Keratinocyte (primary cell): Measurements from ENCODE around the gene DNAH12. TPM values are rescaled to one million over a fixed set of nuclear protein-coding genes. Genes with fewer than 3 reads are reported as not detected.
"Not testable (repeated sequence)": the region's sequence is repeated elsewhere in the genome, so short reads cannot be mapped to it uniquely, and the experiment has no call there.

Source experiments
- DNase-seq: peaks from one replicate; pipeline ENCODE4 v3.0.0-alpha.2; 2011; ENCODE audit warnings: low read depth, missing footprints, low spot score
- FAIRE-seq: peaks from 2 replicates; lab custom pipeline; 2011; peaks lifted over from hg19 to GRCh38; lab: Jason Lieb, UNC
- H2AFZ ChIP-seq: 2 replicates; pipeline ENCODE4 v1.6.0; 2012; ENCODE audit warnings: low read length, control low read depth, inconsistent platforms; ENCODE audit not compliant: control insufficient read depth
- H3K27ac ChIP-seq: 2 replicates; pipeline ENCODE4 v1.5.1; 2011; ENCODE audit warnings: low read length; ENCODE audit not compliant: control insufficient read depth, insufficient read depth
- H3K27me3 ChIP-seq: 3 replicates; pipeline ENCODE4 v1.6.0; 2011; ENCODE audit warnings: low read length; ENCODE audit not compliant: control insufficient read depth, insufficient read depth; ENCODE audit errors: extremely low read depth
- H3K36me3 ChIP-seq, 2 experiments: 2 replicates in 1 of 2; 3 replicates in 1 of 2; pipeline ENCODE4 v1.5.1; 2011; ENCODE audit warnings: low read length in 2 of 2, mild to moderate bottlenecking in 1 of 2; ENCODE audit not compliant: control insufficient read depth in 2 of 2, insufficient read depth in 2 of 2; ENCODE audit errors: extremely low read depth in 1 of 2
- H3K4me1 ChIP-seq: 3 replicates; pipeline ENCODE4 v1.5.1; 2011; ENCODE audit warnings: low read length; ENCODE audit not compliant: control insufficient read depth, insufficient read depth; ENCODE audit errors: extremely low read depth
- H3K4me2 ChIP-seq: 3 replicates; pipeline ENCODE4 v1.6.0; 2011; ENCODE audit warnings: low read depth, low read length; ENCODE audit not compliant: control insufficient read depth, insufficient read depth; ENCODE audit errors: extremely low read depth
- H3K4me3 ChIP-seq, 3 experiments: fragments of 200-600 bp in 1 of 3; sonication (generic) in 1 of 3; 2 replicates in 2 of 3; 3 replicates in 1 of 3; pipeline ENCODE4 v1.5.1; 2011 to 2016; ENCODE audit warnings: low read length in 3 of 3, mild to moderate bottlenecking in 3 of 3, control low read depth in 2 of 3, inconsistent platforms in 1 of 3, low read depth in 1 of 3, mixed read lengths in 1 of 3, mixed run types in 1 of 3, moderate library complexity in 1 of 3; ENCODE audit not compliant: control insufficient read depth in 2 of 3, insufficient read depth in 2 of 3; ENCODE audit errors: extremely low read depth in 1 of 3
- H3K79me2 ChIP-seq: 2 replicates; pipeline ENCODE4 v1.6.0; 2012; ENCODE audit warnings: low read length; ENCODE audit not compliant: control insufficient read depth, insufficient read depth
- H3K9ac ChIP-seq: 3 replicates; pipeline ENCODE4 v1.6.0; 2011; ENCODE audit warnings: low read length; ENCODE audit not compliant: control insufficient read depth, insufficient read depth; ENCODE audit errors: extremely low read depth
- H3K9me1 ChIP-seq: 3 replicates; pipeline ENCODE4 v1.6.0; 2011; ENCODE audit warnings: low read length; ENCODE audit not compliant: control insufficient read depth, insufficient read depth; ENCODE audit errors: extremely low read depth
- H3K9me3 ChIP-seq: 2 replicates; pipeline ENCODE4 v1.5.1; 2012; ENCODE audit warnings: low read depth, low read length; ENCODE audit not compliant: control insufficient read depth
- H4K20me1 ChIP-seq: 3 replicates; pipeline ENCODE4 v1.6.0; 2011; ENCODE audit warnings: low read length; ENCODE audit not compliant: control insufficient read depth, insufficient read depth; ENCODE audit errors: extremely low read depth
- EZH2 ChIP-seq: IDR thresholded peaks from one replicate; pipeline ENCODE4 v1.6.1; 2012; ENCODE audit warnings: inconsistent platforms, mild to moderate bottlenecking, low read length, moderate library complexity
- dilution Hi-C: fragments of 300-500 bp; cut with MboI; formaldehyde crosslinking; loops from one replicate; pipeline ENCODE4 v1.7.0; 2020; ENCODE audit warnings: low sequenced_read_pairs; ENCODE audit not compliant: extremely low pct_ligation_motif_present
- polyA plus RNA-seq, 5 experiments: library from polyadenylated mRNA; depleted of rRNA in 3 of 5; stranded (reverse) in 3 of 5; stranded (forward) in 1 of 5; unstranded in 1 of 5; fragments of >200 nt; gene quantifications; 1 replicate in 1 of 5; 2 replicates in 3 of 5; 3 replicates in 1 of 5; pipeline versions ENCODE4 v1.2.1 to v1.2.3, GENCODE V29; 2011 to 2012; ENCODE audit warnings: missing spikeins in 2 of 5, low read depth in 1 of 5, low replicate concordance in 1 of 5
- TF ChIP-seq, protein P1 (sequence below), 3 experiments: IDR thresholded peaks in 1 of 3; conservative IDR thresholded peaks in 1 of 3; optimal IDR thresholded peaks in 1 of 3; 2 replicates in 2 of 3; 3 replicates in 1 of 3; pipeline versions ENCODE3 to v1.5.1; 2011; ENCODE audit warnings: low read length in 3 of 3, mild to moderate bottlenecking in 3 of 3, moderate library complexity in 2 of 3, control low read depth in 1 of 3, inconsistent platforms in 1 of 3; ENCODE audit not compliant: insufficient read depth in 2 of 3; ENCODE audit errors: extremely low read depth in 1 of 3

DNAH12 gene
- polyA plus RNA-seq, 1 donor (not counting 4 experiments of a cell fraction or from before 2014, with no cell fraction given), result not detected

GRCh38 chr3:57382933-57383332 is 161.2 kb downstream of the DNAH12 start:
- Histone ChIP-seq H3K79me2 (no peaks in the 10 kb centered on the region), H3K4me1 (no peaks in the 10 kb centered on the region), H3K9me3 (no peaks in the 10 kb centered on the region), H3K9ac (no peak overlapping the region), H3K27me3 (peaks cover 8% of the 10 kb centered on the region), H2AFZ (no peak overlapping the region), H3K27ac (no peak overlapping the region), H3K4me3 (no peak overlapping the region), H4K20me1 (no peaks in the 10 kb centered on the region), H3K4me2 (no peak overlapping the region), H3K9me1 (no peaks in the 10 kb centered on the region), H3K36me3 (no peaks in the 10 kb centered on the region)
- dilution Hi-C loops, result no loop called here
- FAIRE-seq (no peak), DNase-seq (no peak)
- TF ChIP-seq, protein P1, sequence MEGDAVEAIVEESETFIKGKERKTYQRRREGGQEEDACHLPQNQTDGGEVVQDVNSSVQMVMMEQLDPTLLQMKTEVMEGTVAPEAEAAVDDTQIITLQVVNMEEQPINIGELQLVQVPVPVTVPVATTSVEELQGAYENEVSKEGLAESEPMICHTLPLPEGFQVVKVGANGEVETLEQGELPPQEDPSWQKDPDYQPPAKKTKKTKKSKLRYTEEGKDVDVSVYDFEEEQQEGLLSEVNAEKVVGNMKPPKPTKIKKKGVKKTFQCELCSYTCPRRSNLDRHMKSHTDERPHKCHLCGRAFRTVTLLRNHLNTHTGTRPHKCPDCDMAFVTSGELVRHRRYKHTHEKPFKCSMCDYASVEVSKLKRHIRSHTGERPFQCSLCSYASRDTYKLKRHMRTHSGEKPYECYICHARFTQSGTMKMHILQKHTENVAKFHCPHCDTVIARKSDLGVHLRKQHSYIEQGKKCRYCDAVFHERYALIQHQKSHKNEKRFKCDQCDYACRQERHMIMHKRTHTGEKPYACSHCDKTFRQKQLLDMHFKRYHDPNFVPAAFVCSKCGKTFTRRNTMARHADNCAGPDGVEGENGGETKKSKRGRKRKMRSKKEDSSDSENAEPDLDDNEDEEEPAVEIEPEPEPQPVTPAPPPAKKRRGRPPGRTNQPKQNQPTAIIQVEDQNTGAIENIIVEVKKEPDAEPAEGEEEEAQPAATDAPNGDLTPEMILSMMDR (optimal IDR thresholded peaks at IDR 0.05 in 1 of 3, IDR thresholded peaks at IDR 0.05 in 1 of 3, conservative IDR thresholded peaks at IDR 0.05 in 1 of 3; ENCODE audit: extremely low read depth in 1 of 3, insufficient read depth in 2 of 3, low read length in 3 of 3), result no peak
- TF ChIP-seq EZH2, result no peak

GRCh38 chr3:57370341-57370740 is 173.8 kb downstream of the DNAH12 start:
- TF ChIP-seq EZH2, result no peak
- TF ChIP-seq, protein P1 (optimal IDR thresholded peaks at IDR 0.05 in 1 of 3, IDR thresholded peaks at IDR 0.05 in 1 of 3, conservative IDR thresholded peaks at IDR 0.05 in 1 of 3; ENCODE audit: extremely low read depth in 1 of 3, insufficient read depth in 2 of 3, low read length in 3 of 3), result no peak

DNA sequence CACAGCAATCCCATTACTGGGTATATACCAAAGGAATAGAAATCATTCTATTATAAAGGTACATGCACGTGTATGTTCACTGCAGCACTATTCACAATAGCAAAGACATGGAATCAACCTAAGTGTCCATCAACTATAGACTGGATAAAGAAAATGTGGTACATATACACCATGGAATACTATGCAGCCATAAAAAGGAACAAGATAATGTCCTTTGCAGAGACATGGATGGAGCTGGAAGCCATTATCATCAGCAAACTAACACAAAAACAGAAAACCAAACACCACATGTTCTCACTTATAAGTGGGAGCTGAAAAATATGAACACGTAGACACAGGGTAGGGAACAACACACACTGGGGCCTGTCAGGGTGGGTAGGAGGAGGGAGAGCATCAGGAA is 179.1 kb downstream of the DNAH12 start:
- FAIRE-seq, H2AFZ ChIP-seq, H3K27me3 ChIP-seq, H3K27ac ChIP-seq, H4K20me1 ChIP-seq, H3K9me1 ChIP-seq, H3K9ac ChIP-seq, H3K4me2 ChIP-seq, DNase-seq, H3K79me2 ChIP-seq, H3K9me3 ChIP-seq, H3K4me3 ChIP-seq, H3K4me1 ChIP-seq, H3K36me3 ChIP-seq, dilution Hi-C loops: not testable (repeated sequence)

More at GRCh38 chr3:57370341-57370740, 173.8 kb downstream of the DNAH12 start:
- DNase-seq, result no peak
- no peak overlapping the region for H3K9ac ChIP-seq
- dilution Hi-C loops, result no loop called here
- no peak for FAIRE-seq
- no peaks in the 10 kb centered on the region for H3K9me3 ChIP-seq
- no peak overlapping the region for H2AFZ ChIP-seq
- no peaks in the 10 kb centered on the region for H3K79me2 ChIP-seq
- no peaks in the 10 kb centered on the region for H3K9me1 ChIP-seq
- no peaks in the 10 kb centered on the region for H3K27me3 ChIP-seq
- no peaks in the 10 kb centered on the region for H3K36me3 ChIP-seq
- H3K27ac ChIP-seq, result no peak overlapping the region
- no peaks in the 10 kb centered on the region for H3K4me1 ChIP-seq
- no peaks in the 10 kb centered on the region for H4K20me1 ChIP-seq
- H3K4me3 ChIP-seq, result no peak overlapping the region
- no peak overlapping the region for H3K4me2 ChIP-seq

DNA sequence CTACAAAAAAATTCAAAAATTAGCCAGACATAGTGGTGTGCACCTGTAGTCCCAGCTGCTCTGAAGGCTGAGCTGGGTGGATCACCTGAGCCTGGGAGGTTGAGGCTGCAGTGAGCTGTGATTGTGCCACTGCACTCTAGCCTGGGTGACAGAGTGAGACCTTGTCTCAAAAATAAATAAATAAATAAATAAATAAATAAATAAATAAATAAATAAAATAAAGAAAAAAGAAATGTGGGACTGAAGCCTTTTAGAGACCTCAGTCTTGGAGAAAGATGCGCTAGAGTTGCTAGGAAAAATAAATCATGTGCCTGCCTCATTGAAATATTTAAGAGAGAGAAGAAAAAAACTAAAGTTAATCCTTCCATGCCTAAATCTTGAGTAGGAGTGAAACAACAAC is 187.9 kb downstream of the DNAH12 start:
- H3K36me3 ChIP-seq, H4K20me1 ChIP-seq, H2AFZ ChIP-seq, H3K9me3 ChIP-seq, H3K79me2 ChIP-seq, H3K4me2 ChIP-seq, H3K9me1 ChIP-seq, H3K27me3 ChIP-seq, H3K4me3 ChIP-seq, H3K27ac ChIP-seq, H3K9ac ChIP-seq, DNase-seq, FAIRE-seq, H3K4me1 ChIP-seq, dilution Hi-C loops: not testable (repeated sequence)
